ENCODE measurements around the gene FBXW8. TPM values are rescaled to one million over a fixed set of nuclear protein-coding genes. Genes with fewer than 3 reads are reported as not detected.

Gene FBXW8
- total RNA-seq, 1 donor from 2014 or later: 7.3 TPM

- Mint-ChIP-seq H3K27me3 (ENCODE audit: insufficient read depth) (peaks cover 29% of the 10 kb centered on the region), H3K9me3 (no peaks in the 10 kb centered on the region), H3K27ac (no peak overlapping the region), H3K36me3 (ENCODE audit: low read depth) (no peaks in the 10 kb centered on the region), H3K4me1 (ENCODE audit: low read depth) (no peaks in the 10 kb centered on the region), H3K4me3 (no peak overlapping the region)
- intact Hi-C loops (cut with micrococcal nuclease): no loop called here
- no peak for DNase-seq (ENCODE audit: low spot score)
Observed at GRCh38 chr12:116894913-116895312, 15.8 kb upstream of the FBXW8 start.

- H3K36me3 Mint-ChIP-seq (ENCODE audit: low read depth): no peaks in the 10 kb centered on the region
- no peaks in the 10 kb centered on the region for H3K9me3 Mint-ChIP-seq
- peaks cover 29% of the 10 kb centered on the region for H3K27me3 Mint-ChIP-seq (ENCODE audit: insufficient read depth)
- no peaks in the 10 kb centered on the region for H3K4me1 Mint-ChIP-seq (ENCODE audit: low read depth)
- intact Hi-C loops (cut with micrococcal nuclease): no loop called here
- DNase-seq (ENCODE audit: low spot score): no peak
- no peak overlapping the region for H3K27ac Mint-ChIP-seq
- no peak overlapping the region for H3K4me3 Mint-ChIP-seq
Observed at GRCh38 chr12:116896411-116896924, 14.3 kb upstream of the FBXW8 start.

- intact Hi-C loops (cut with micrococcal nuclease): no loop called here
- Mint-ChIP-seq H3K4me1 (ENCODE audit: low read depth) (no peaks in the 10 kb centered on the region), H3K27ac (no peak overlapping the region), H3K9me3 (no peaks in the 10 kb centered on the region), H3K36me3 (ENCODE audit: low read depth) (no peaks in the 10 kb centered on the region), H3K4me3 (no peak overlapping the region), H3K27me3 (ENCODE audit: insufficient read depth) (peaks cover 35% of the 10 kb centered on the region)
- DNase-seq (ENCODE audit: low spot score): no peak
Observed at GRCh38 chr12:116897476-116897875, 13.3 kb upstream of the FBXW8 start.

- intact Hi-C loops (cut with micrococcal nuclease): no loop called here
- Mint-ChIP-seq H3K9me3 (no peaks in the 10 kb centered on the region), H3K4me3 (no peak overlapping the region), H3K4me1 (ENCODE audit: low read depth) (no peaks in the 10 kb centered on the region), H3K36me3 (ENCODE audit: low read depth) (no peaks in the 10 kb centered on the region), H3K27me3 (ENCODE audit: insufficient read depth) (peaks cover 31% of the 10 kb centered on the region), H3K27ac (no peak overlapping the region)
- no peak for DNase-seq (ENCODE audit: low spot score)
Observed at GRCh38 chr12:116898669-116899068, 12.1 kb upstream of the FBXW8 start.

GRCh38 chr12:116901612-116902011, 9.1 kb upstream of the FBXW8 start:
- no peak for DNase-seq (ENCODE audit: low spot score)
- peaks cover 26% of the 10 kb centered on the region for H3K27me3 Mint-ChIP-seq (ENCODE audit: insufficient read depth)
- intact Hi-C loops (cut with micrococcal nuclease): no loop called here
- no peak overlapping the region for H3K4me3 Mint-ChIP-seq
- H3K36me3 Mint-ChIP-seq (ENCODE audit: low read depth): no peaks in the 10 kb centered on the region
- H3K4me1 Mint-ChIP-seq (ENCODE audit: low read depth): no peaks in the 10 kb centered on the region
- H3K9me3 Mint-ChIP-seq: no peaks in the 10 kb centered on the region
- no peak overlapping the region for H3K27ac Mint-ChIP-seq

- intact Hi-C loops (cut with micrococcal nuclease): no loop called here
- Mint-ChIP-seq H3K4me1 (ENCODE audit: low read depth) (no peaks in the 10 kb centered on the region), H3K9me3 (no peaks in the 10 kb centered on the region), H3K27me3 (ENCODE audit: insufficient read depth) (peaks cover 20% of the 10 kb centered on the region), H3K4me3 (no peak overlapping the region), H3K36me3 (ENCODE audit: low read depth) (no peaks in the 10 kb centered on the region), H3K27ac (no peak overlapping the region)
- DNase-seq (ENCODE audit: low spot score): no peak
Observed at GRCh38 chr12:116903818-116904217, 6.9 kb upstream of the FBXW8 start.

- H3K9me3 Mint-ChIP-seq: peaks cover 3% of the 10 kb centered on the region
- no peak for DNase-seq (ENCODE audit: low spot score)
- H3K27me3 Mint-ChIP-seq (ENCODE audit: insufficient read depth): peaks cover 24% of the 10 kb centered on the region
- no peak overlapping the region for H3K4me3 Mint-ChIP-seq
- H3K27ac Mint-ChIP-seq: no peak overlapping the region
- H3K4me1 Mint-ChIP-seq (ENCODE audit: low read depth): peaks cover 6% of the 10 kb centered on the region
- H3K36me3 Mint-ChIP-seq (ENCODE audit: low read depth): peaks cover 3% of the 10 kb centered on the region
- intact Hi-C loops (cut with micrococcal nuclease): no loop called here
Observed at GRCh38 chr12:116906285-116906684, 4.5 kb upstream of the FBXW8 start.

- peaks cover 21% of the 10 kb centered on the region for H3K4me1 Mint-ChIP-seq (ENCODE audit: low read depth)
Observed at GRCh38 chr12:116910280-116910644, 488 bp upstream of the FBXW8 start.

GRCh38 chr12:116915326-116915725, 4.6 kb downstream of the FBXW8 start:
- Mint-ChIP-seq H3K27ac (no peak overlapping the region), H3K36me3 (ENCODE audit: low read depth) (peaks cover 26% of the 10 kb centered on the region), H3K4me3 (no peak overlapping the region), H3K27me3 (ENCODE audit: insufficient read depth) (peaks cover 5% of the 10 kb centered on the region), H3K9me3 (peaks cover 6% of the 10 kb centered on the region), H3K4me1 (ENCODE audit: low read depth) (peaks cover 52% of the 10 kb centered on the region)
- no peak for DNase-seq (ENCODE audit: low spot score)
- intact Hi-C loops (cut with micrococcal nuclease): no loop called here

More at GRCh38 chr12:116910280-116910644, 488 bp upstream of the FBXW8 start:
- H3K27ac Mint-ChIP-seq: peak overlapping the region; percentile 96
- peak overlapping the region; percentile 95 for H3K4me3 Mint-ChIP-seq
- H3K36me3 Mint-ChIP-seq (ENCODE audit: low read depth): peaks cover 18% of the 10 kb centered on the region
- H3K9me3 Mint-ChIP-seq: peaks cover 3% of the 10 kb centered on the region
- DNase-seq (ENCODE audit: low spot score): no peak
- intact Hi-C loops (cut with micrococcal nuclease): loop anchor here (1.0 kb wide), 1 partner anchor 12 kb away; no protein-coding TSS in a partner anchor
- H3K27me3 Mint-ChIP-seq (ENCODE audit: insufficient read depth): peaks cover 19% of the 10 kb centered on the region

GRCh38 chr12:116916122-116916521, 5.4 kb downstream of the FBXW8 start:
- Mint-ChIP-seq H3K27ac (no peak overlapping the region), H3K9me3 (peaks cover 3% of the 10 kb centered on the region), H3K4me1 (ENCODE audit: low read depth) (peaks cover 56% of the 10 kb centered on the region), H3K36me3 (ENCODE audit: low read depth) (peaks cover 26% of the 10 kb centered on the region), H3K27me3 (ENCODE audit: insufficient read depth) (peaks cover 3% of the 10 kb centered on the region), H3K4me3 (peak overlapping the region; percentile 17)
- DNase-seq (ENCODE audit: low spot score): no peak
- intact Hi-C loops (cut with micrococcal nuclease): no loop called here

- intact Hi-C loops (cut with micrococcal nuclease): no loop called here
- Mint-ChIP-seq H3K4me1 (ENCODE audit: low read depth) (peaks cover 57% of the 10 kb centered on the region), H3K27me3 (ENCODE audit: insufficient read depth) (no peaks in the 10 kb centered on the region), H3K9me3 (peaks cover 3% of the 10 kb centered on the region), H3K4me3 (no peak overlapping the region), H3K36me3 (ENCODE audit: low read depth) (peaks cover 25% of the 10 kb centered on the region), H3K27ac (peak overlapping the region; percentile 40)
- DNase-seq (ENCODE audit: low spot score): no peak
Observed at GRCh38 chr12:116916714-116917114, 6.0 kb downstream of the FBXW8 start.

- no peaks in the 10 kb centered on the region for H3K27me3 Mint-ChIP-seq (ENCODE audit: insufficient read depth)
- peaks cover 3% of the 10 kb centered on the region for H3K9me3 Mint-ChIP-seq
- intact Hi-C loops (cut with micrococcal nuclease): no loop called here
- peaks cover 18% of the 10 kb centered on the region for H3K36me3 Mint-ChIP-seq (ENCODE audit: low read depth)
- DNase-seq (ENCODE audit: low spot score): no peak
- no peak overlapping the region for H3K4me3 Mint-ChIP-seq
- no peak overlapping the region for H3K27ac Mint-ChIP-seq
- H3K4me1 Mint-ChIP-seq (ENCODE audit: low read depth): peaks cover 64% of the 10 kb centered on the region
Observed at GRCh38 chr12:116918464-116918863, 7.7 kb downstream of the FBXW8 start.

- intact Hi-C loops (cut with micrococcal nuclease): no loop called here
- DNase-seq (ENCODE audit: low spot score): no peak
- peaks cover 3% of the 10 kb centered on the region for H3K9me3 Mint-ChIP-seq
- no peak overlapping the region for H3K4me3 Mint-ChIP-seq
- H3K27me3 Mint-ChIP-seq (ENCODE audit: insufficient read depth): no peaks in the 10 kb centered on the region
- peaks cover 68% of the 10 kb centered on the region for H3K4me1 Mint-ChIP-seq (ENCODE audit: low read depth)
- no peak overlapping the region for H3K27ac Mint-ChIP-seq
- H3K36me3 Mint-ChIP-seq (ENCODE audit: low read depth): peaks cover 18% of the 10 kb centered on the region
Observed at GRCh38 chr12:116919247-116919661, 8.5 kb downstream of the FBXW8 start.

All from activated T-helper 1 cell treated with anti-CD3 and anti-CD28 coated beads, Interleukin-12 subunit alpha, Interleukin-12 subunit beta, Interleukin-2, Interleukin-4 antibody, amounts not matched to agents 30 ng/mL and 10 ng/mL and 1 ng/mL, durations not matched to agents 14 hours and 24 hours and 36 hours (primary cell).